ENCODE data around the gene USP3. TPM values are rescaled to one million over a fixed set of nuclear protein-coding genes. Genes with fewer than 3 reads are reported as not detected.

USP3 gene
- total RNA-seq, 4 donors from 2014 or later = 26.5 to 96.3 (median 65.8) TPM

DNA sequence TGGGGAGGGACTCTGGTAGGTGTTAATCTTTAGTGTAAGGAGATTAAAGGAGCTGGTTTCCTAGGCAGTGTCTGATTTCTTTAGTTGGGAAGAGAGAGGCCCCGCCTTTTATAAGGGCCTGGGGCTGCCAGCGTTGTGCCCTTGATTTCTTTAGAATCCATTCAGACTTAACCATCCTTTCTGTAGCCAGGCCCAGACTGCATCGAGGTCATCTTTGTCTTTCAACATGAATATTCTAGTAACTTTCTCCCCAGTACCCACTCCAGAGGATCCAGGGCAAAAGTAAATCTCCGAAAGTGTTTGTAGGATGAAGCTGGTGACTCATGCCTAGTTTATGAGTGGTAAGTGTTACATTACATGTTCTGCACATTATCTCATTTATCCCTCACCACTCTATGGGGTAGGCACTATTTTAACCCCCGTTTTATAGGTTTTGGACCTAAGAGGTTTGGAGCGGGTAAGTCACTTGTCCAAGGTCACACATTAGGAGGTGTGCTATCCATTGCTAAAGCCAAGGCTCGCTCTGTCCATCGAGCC lies 11.8 kb upstream of the USP3 start:
- Histone ChIP-seq H3K36me3 (no peaks in the 10 kb centered on the region), H3K9me3 (no peaks in the 10 kb centered on the region), H3K27ac (peak overlapping the region; percentile 51 to 61), H3K4me3 (no peak overlapping the region), H3K27me3 (no peaks in the 10 kb centered on the region), H3K4me1 (no peaks in the 10 kb centered on the region)
- TF ChIP-seq POLR2A (IDR thresholded peaks at IDR 0.05) (no peak), CTCF (IDR thresholded peaks at IDR 0.05) (no peak)
- intact Hi-C loops (cut with DNase I; ENCODE audit: low total_unique reads) = no loop called here
- no peak for DNase-seq

GRCh38 chr15:63493436-63493835 lies 11.0 kb upstream of the USP3 start:
- Histone ChIP-seq H3K9me3 (no peaks in the 10 kb centered on the region), H3K36me3 (no peaks in the 10 kb centered on the region), H3K4me1 (no peaks in the 10 kb centered on the region), H3K4me3 (no peak overlapping the region), H3K27me3 (no peaks in the 10 kb centered on the region), H3K27ac (peak overlapping the region in 1 of 2 donors; percentile 51)
- no peak for DNase-seq
- TF ChIP-seq CTCF (IDR thresholded peaks at IDR 0.05) (no peak), POLR2A (IDR thresholded peaks at IDR 0.05) (no peak)
- intact Hi-C loops (cut with DNase I; ENCODE audit: low total_unique reads) = no loop called here

- no peaks in the 10 kb centered on the region for H3K4me1 ChIP-seq
- H3K36me3 ChIP-seq = no peaks in the 10 kb centered on the region
- H3K4me3 ChIP-seq = no peak overlapping the region
- intact Hi-C loops (cut with DNase I; ENCODE audit: low total_unique reads) = no loop called here
- H3K9me3 ChIP-seq = no peaks in the 10 kb centered on the region
- TF ChIP-seq CTCF (IDR thresholded peaks at IDR 0.05) (no peak), POLR2A (IDR thresholded peaks at IDR 0.05) (no peak)
- no peaks in the 10 kb centered on the region for H3K27me3 ChIP-seq
- DNase-seq = no peak
- no peak overlapping the region for H3K27ac ChIP-seq
Observed at GRCh38 chr15:63494408-63494807, 10.0 kb upstream of the USP3 start.

DNA sequence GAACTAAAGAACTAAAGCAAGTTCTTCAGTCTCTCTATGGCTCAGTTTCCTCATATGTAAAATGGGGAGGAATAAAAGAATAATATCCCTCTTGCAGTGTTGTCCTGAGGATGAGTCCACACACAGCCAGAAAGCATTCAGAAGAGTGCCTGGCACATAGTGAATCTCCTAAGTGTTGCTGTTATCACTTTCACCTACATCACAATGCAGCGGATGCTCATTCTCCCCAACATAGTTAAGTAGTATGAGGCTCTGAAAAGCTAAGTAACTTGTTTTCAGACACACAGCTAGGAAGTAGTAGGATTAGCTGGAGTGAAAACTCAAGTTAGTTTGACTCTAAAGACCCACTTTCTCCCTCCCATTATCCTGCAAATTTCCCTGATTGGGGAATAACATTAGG lies 9.1 kb upstream of the USP3 start:
- no peaks in the 10 kb centered on the region for H3K27me3 ChIP-seq
- intact Hi-C loops (cut with DNase I; ENCODE audit: low total_unique reads) = no loop called here

More for the DNA sequence above, 9.1 kb upstream of the USP3 start:
- no peak for DNase-seq
- Histone ChIP-seq H3K27ac (no peak overlapping the region), H3K9me3 (no peaks in the 10 kb centered on the region), H3K4me3 (no peak overlapping the region), H3K36me3 (no peaks in the 10 kb centered on the region), H3K4me1 (no peaks in the 10 kb centered on the region)
- TF ChIP-seq CTCF (IDR thresholded peaks at IDR 0.05) = no peak
